SU-DHL-6 (cell line): ENCODE results near the gene AQP5.

Experiments
- EZH2phosphoT487 ChIP-seq: fragments of 200-600 bp; sonication (generic), shearing (Covaris generic); conservative IDR thresholded peaks from 2 replicates; pipeline ENCODE4 v1.6.1; 2018; ENCODE audit warnings: mild to moderate bottlenecking, antibody characterized with exemption, low read length, moderate library complexity, mixed read lengths
- TF ChIP-seq, protein P1 (sequence below): fragments of 200-600 bp; sonication (generic); IDR thresholded peaks from one replicate; pipeline ENCODE4 v1.5.1; 2017; ENCODE audit warnings: antibody characterized with exemption, mild to moderate bottlenecking, low read length, moderate library complexity; ENCODE audit not compliant: insufficient read depth, poor library complexity, severe bottlenecking

GRCh38 chr12:50004696-50005095, 43.0 kb downstream of the AQP5 start:
- TF ChIP-seq, protein P1, sequence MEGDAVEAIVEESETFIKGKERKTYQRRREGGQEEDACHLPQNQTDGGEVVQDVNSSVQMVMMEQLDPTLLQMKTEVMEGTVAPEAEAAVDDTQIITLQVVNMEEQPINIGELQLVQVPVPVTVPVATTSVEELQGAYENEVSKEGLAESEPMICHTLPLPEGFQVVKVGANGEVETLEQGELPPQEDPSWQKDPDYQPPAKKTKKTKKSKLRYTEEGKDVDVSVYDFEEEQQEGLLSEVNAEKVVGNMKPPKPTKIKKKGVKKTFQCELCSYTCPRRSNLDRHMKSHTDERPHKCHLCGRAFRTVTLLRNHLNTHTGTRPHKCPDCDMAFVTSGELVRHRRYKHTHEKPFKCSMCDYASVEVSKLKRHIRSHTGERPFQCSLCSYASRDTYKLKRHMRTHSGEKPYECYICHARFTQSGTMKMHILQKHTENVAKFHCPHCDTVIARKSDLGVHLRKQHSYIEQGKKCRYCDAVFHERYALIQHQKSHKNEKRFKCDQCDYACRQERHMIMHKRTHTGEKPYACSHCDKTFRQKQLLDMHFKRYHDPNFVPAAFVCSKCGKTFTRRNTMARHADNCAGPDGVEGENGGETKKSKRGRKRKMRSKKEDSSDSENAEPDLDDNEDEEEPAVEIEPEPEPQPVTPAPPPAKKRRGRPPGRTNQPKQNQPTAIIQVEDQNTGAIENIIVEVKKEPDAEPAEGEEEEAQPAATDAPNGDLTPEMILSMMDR, result no peak
- no peak for TF ChIP-seq EZH2phosphoT487
